ENCODE results near the gene PTDSS2.
"Not testable (repeated sequence)": the region's sequence is repeated elsewhere in the genome, so short reads cannot be mapped to it uniquely, and the experiment has no call there.

The PTDSS2 gene

DNA sequence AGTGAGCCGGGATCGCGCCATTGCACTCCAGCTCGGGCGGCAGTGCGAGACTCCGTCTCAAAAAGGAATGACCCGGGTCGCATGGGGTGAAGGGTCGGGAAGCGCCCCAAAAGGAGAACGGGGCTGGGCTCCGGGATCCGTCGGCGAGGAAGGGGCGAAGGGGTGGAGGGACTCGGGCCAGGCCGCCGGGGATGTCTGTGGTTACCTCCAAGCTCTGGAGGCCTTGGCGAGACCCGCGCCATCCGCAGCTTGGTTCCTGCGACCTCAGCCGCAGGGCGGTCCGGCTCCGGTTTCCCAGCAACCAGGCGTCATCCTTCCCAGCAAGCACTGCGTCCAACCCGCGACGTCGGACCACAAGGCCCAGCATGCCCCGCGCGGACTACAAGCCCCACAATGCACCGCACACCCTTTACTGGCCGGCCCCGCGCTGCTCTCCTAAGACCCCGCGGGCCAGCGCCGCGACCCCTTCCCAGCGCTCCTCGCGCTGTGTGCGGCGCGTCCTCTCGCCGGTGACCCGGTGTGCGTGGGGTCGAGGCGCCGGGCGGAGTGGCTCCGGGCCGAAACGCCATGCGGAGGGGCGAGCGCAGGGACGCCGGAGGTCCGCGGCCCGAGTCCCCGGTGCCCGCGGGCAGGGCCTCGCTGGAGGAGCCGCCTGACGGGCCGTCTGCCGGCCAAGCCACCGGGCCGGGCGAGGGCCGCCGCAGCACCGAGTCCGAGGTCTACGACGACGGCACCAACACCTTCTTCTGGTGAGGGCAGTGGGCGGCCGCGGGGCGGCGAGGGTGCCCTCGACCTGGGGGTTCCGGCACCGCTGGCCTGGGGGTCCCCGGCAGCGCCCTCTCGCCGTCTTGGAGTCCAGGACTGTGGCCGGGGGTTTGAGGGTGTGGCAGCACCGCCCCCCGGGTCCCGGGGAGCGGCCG, at the start of gene PTDSS2:
Gene PTDSS2 (plus strand): TSS at position 391 of the 920 bp plus-strand sequence. CDS start 177 bp downstream, at position 568.
- DNase-seq (ENCODE audit: low read depth), result peak; percentile 98

DNA sequence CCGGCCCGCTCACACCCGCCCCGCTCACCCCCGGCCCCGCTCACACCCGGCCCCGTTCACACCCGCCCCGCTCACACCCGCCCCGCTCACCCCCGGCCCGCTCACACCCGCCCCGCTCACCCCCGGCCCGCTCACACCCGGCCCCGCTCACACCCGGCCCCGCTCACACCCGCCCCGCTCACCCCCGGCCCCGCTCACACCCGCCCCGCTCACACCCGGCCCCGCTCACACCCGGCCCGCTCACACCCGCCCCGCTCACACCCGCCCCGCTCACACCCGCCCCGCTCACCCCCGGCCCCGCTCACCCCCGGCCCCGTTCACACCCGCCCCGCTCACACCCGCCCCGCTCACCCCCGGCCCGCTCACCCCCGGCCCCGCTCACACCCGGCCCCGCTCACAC, 48.9 kb upstream of the PTDSS2 start:
- not testable (repeated sequence) for DNase-seq (ENCODE audit: low read depth)

- DNase-seq (ENCODE audit: low read depth), result no peak
Observed at GRCh38 chr11:403021-403760, 46.9 kb upstream of the PTDSS2 start.

DNA sequence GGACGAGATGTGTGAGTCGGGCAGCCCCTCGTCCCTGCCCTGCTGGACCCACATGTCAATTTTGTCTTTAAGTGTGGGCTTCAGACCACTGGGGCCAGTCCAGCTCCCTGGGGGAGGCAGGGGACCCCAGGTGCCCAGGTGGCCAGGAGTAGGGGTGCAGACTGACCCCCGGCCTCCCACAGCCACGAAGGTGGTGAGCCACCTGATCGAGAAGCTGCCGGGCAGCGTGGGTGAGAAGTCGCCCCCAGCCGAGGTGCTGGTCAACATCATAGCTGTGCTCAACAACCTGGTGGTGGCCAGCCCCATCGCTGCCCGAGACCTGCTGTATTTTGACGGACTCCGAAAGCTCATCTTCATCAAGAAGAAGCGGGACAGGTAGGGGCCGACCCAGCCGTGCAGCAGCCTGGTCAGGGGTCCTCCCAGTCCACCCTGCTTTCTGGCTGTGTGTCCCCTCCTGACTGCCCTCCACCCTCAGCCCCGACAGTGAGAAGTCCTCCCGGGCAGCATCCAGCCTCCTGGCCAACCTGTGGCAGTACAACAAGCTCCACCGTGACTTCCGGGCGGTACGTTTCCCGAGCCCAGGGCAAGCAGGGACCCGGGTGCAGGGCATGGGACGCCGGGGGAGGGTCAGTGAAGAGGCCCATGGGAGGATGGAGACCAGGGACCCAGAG, 46.2 kb upstream of the PTDSS2 start:
- DNase-seq (ENCODE audit: low read depth), result no peak

DNA sequence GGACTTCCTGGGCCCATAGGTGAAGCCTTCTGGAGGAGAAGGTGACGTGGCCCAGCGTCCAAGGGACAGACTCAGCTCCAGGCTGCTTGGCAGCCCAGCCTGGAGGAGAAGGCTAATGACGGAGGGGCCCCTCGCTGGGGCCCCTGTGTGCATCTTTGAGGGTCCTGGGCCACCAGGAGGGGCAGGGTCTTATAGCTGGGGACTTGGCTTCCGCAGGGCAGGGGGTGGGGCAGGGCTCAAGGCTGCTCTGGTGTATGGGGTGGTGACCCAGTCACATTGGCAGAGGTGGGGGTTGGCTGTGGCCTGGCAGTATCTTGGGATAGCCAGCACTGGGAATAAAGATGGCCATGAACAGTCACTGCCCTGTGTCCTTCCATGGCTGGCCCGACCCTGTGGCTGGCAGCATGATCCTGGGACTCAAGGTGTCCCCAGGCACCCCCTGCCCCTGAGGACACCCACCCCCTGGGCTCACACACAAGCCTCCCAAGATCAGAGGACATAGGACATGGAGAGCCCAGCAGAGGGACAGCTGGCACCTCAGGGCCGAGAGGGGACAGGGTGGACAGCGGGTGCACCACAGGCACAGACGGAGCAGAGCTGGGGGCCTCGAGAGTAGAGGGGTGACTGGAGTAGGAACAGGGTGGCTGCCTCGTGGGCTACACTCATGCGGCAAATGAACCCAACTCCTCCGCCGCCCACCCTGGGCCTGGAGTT, 45.4 kb upstream of the PTDSS2 start:
- DNase-seq (ENCODE audit: low read depth), result no peak

DNA sequence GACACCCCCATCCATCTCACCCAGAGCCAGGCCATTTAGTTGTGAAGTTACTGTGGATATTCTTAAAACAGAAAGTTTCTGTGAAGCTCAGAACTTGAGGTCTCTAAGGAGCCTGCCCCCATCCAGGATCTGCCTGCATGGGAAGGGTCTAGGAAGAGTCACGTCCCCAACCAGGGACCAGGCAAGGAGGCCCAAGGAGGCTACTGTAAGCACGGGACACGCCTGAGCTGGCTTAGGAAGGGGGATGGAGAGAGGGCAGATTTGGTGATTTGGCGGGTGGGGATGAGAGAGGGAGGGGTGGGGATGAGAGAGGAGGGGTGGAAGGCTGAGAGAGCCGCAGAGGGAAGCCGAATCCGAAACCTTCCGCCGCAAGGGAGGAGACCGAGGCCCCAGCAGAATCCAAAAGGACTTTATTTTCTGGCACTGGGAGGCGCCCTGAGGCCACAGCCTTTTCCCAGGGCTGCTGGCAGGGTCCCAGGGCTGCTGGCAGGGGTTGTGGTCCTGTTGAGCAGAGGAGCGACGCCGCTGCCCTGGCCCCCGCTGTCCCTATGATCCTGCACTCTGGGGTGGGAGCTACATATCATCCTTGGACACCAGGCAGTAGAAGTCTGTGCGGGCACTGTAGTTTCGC, 44.6 kb upstream of the PTDSS2 start:
- DNase-seq (ENCODE audit: low read depth), result no peak

DNA sequence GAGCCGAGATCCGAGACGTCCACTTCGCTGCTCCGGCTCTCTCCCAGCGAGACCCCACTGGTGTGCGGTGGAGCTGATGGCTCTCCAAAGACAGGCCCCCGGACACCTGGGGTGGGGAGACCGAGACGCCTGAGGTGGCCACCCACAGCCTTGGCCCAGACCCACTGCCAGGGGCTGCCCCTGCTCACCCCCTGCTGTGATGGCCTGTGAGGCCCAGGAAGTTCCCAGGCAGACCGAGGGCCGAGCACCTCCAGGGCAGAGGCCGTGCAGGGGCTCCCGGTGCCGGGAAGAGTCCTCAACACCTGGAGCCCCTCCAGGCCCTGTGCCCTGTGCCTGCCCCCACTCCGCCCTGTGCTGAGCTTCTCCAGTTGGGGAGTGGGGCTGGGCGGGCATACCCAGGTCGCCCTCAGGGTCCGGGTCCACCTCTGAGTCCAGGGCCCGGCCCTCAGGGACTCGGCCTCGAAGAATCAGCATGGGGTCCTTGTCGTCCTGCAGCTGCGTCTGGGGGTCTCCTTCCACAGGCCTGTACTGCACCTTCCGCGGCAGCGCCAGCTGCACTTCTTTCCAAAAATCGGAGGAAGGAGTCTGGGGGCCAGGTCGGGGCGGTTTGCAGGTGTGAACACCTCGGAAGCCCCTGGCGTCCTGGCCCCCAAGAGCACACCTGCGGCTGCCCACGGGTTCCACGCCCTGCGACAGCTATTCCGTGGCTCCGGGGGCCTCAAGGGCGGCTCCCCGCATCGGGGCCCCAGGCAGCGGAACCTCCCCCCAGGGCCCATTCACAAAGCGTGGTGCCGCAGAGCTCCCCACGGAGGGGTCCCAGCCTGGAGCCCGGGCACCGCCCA, 43.9 kb upstream of the PTDSS2 start:
- DNase-seq (ENCODE audit: low read depth), result no peak

- DNase-seq (ENCODE audit: low read depth), result peak; percentile 84
Observed at GRCh38 chr11:406796-407650, 43.1 kb upstream of the PTDSS2 start.

GRCh38 chr11:407651-408123, 42.4 kb upstream of the PTDSS2 start:
- DNase-seq (ENCODE audit: low read depth), result no peak

- no peak for DNase-seq (ENCODE audit: low read depth)
Observed at GRCh38 chr11:408154-409007, 41.7 kb upstream of the PTDSS2 start.

- DNase-seq (ENCODE audit: low read depth), result no peak
Observed at GRCh38 chr11:409008-409599, 41.0 kb upstream of the PTDSS2 start.

GRCh38 chr11:409600-410483, 40.2 kb upstream of the PTDSS2 start:
- no peak for DNase-seq (ENCODE audit: low read depth)

DNA sequence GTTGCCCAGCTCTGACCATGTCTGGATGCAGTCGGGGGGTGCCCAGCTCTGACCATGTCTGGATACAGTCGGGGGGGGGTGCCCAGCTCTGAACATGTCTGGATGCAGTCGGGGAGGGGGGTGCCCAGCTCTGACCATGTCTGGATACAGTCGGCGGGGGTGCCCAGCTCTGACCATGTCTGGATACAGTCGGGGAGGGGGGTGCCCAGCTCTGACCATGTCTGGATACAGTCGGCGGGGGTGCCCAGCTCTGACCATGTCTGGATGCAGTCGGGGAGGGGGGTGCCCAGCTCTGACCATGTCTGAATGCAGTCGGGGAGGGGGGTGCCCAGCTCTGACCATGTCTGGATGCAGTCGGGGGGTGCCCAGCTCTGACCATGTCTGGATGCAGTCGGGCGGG, 39.4 kb upstream of the PTDSS2 start:
- DNase-seq (ENCODE audit: low read depth), result not testable (repeated sequence)

DNA sequence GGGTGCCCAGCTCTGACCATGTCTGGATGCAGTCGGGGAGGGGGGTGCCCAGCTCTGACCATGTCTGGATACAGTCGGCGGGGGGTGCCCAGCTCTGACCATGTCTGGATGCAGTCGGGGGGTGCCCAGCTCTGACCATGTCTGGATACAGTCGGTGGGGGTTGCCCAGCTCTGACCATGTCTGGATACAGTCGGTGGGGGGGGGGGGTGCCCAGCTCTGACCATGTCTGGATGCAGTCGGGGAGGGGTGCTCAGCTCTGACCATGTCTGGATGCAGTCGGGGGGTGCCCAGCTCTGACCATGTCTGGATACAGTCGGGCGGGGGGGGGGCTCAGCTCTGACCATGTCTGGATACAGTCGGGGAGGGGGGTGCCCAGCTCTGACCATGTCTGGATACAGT, 38.6 kb upstream of the PTDSS2 start:
- not testable (repeated sequence) for DNase-seq (ENCODE audit: low read depth)

GRCh38 chr11:412641-413119, 37.4 kb upstream of the PTDSS2 start:
- no peak for DNase-seq (ENCODE audit: low read depth)

DNA sequence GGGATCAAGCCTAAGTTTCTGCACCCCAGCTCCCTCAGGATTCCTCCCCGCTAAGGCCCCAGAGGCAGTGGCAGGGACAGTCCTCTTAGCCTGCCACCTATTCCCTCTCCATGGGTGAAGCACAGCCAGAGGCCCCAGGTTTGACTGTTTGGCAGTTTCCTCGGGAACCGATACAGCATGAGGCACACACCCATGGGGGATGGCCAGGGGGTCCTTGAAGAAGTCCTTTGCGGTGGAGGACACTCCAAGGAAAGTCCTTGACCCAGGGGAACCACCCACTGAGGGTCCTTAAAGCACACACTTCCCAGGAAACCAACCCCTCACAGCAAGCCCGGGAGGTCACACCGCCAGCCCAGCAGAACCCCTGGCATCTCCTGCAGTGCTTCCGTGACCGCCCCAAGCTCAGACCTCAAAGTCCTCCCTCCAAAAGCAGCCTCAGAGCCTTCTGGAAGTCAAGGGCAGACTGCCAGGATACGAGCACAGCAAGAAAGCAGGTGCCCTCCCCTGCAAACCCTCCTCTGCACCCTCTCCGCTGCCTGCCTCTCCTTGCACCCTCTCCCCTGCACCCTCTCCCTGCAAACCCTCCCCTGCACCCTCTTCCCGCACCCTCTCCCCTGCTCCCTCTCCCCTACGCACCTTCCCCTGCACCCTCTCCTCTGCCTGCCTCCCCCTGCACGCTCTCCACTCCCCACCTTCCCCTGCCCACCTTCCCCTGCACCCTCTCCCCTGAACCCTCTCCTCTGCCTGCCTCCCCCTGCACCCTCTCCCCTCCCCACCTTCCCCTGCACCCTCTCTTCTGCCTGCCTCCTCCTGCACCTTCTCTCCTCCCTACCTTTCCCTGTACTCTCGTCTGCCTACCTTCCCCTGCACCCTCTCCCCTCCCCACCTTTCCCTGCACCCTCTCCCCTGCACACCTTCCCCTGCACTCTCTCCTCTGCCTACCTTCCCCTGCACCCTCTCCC, 36.7 kb upstream of the PTDSS2 start:
- DNase-seq (ENCODE audit: low read depth), result no peak
